DND-41 (cell line): ENCODE data around the gene ADGRG6.

Experiments
- ATAC-seq: fragments of 200-7000 bp; cut with Tn5 transposase; 3 replicates; pipeline ENCODE4 v1.9.1; 2021; ENCODE audit warnings: low read depth; ENCODE audit not compliant: insufficient read depth
- DNase-seq: peaks from one replicate; pipeline ENCODE4 v3.0.0-alpha.2; 2020
- H2AFZ ChIP-seq: 2 replicates; pipeline ENCODE4 v1.6.0; 2012; ENCODE audit warnings: low read depth, low read length
- H3K27ac ChIP-seq: 2 replicates; pipeline ENCODE4 v1.5.1; 2012; ENCODE audit warnings: low read length, inconsistent platforms
- H3K27me3 ChIP-seq: fragments of 200-600 bp; sonication (generic); 2 replicates; pipeline ENCODE4 v1.6.0; 2012; ENCODE audit warnings: low read length, mild to moderate bottlenecking, inconsistent platforms; ENCODE audit not compliant: insufficient read depth, poor library complexity
- H3K36me3 ChIP-seq: 2 replicates; pipeline ENCODE4 v1.5.1; 2012; ENCODE audit warnings: low read length, inconsistent platforms; ENCODE audit not compliant: insufficient read depth
- H3K4me1 ChIP-seq: 2 replicates; pipeline ENCODE4 v1.5.1; 2012; ENCODE audit warnings: mild to moderate bottlenecking, low read length; ENCODE audit not compliant: insufficient read depth
- H3K4me2 ChIP-seq: 2 replicates; pipeline ENCODE4 v1.6.0; 2012; ENCODE audit warnings: mild to moderate bottlenecking, moderate library complexity, low read length, inconsistent platforms; ENCODE audit not compliant: insufficient read depth
- H3K4me3 ChIP-seq, 2 experiments: fragments of 200-600 bp in 1 of 2; shearing (Covaris generic) in 1 of 2; 2 replicates each; pipeline ENCODE4 v1.5.1; 2012 to 2016; ENCODE audit warnings: inconsistent platforms in 2 of 2, low read length in 2 of 2, mild to moderate bottlenecking in 2 of 2, low read depth in 1 of 2, moderate library complexity in 1 of 2
- H3K79me2 ChIP-seq: 2 replicates; pipeline ENCODE4 v1.6.0; 2012; ENCODE audit warnings: low read length, inconsistent platforms; ENCODE audit not compliant: insufficient read depth
- H3K9ac ChIP-seq: 2 replicates; pipeline ENCODE4 v1.6.0; 2012; ENCODE audit warnings: low read depth, mild to moderate bottlenecking, inconsistent platforms, low read length, moderate library complexity
- H3K9me3 ChIP-seq: 2 replicates; pipeline ENCODE4 v1.5.1; 2012; ENCODE audit warnings: low read length, moderate library complexity, mild to moderate bottlenecking, inconsistent platforms; ENCODE audit not compliant: insufficient read depth, severe bottlenecking
- H4K20me1 ChIP-seq: 2 replicates; pipeline ENCODE4 v1.6.0; 2012; ENCODE audit warnings: low read length; ENCODE audit not compliant: insufficient read depth
- CTCF ChIP-seq: IDR thresholded peaks from 2 replicates; pipeline ENCODE4 v1.5.1; 2012; ENCODE audit warnings: borderline replicate concordance, low read length, moderate library complexity, mild to moderate bottlenecking; ENCODE audit not compliant: poor library complexity, severe bottlenecking; ENCODE audit errors: extremely low read depth
- EZH2 ChIP-seq: IDR thresholded peaks from 3 replicates; pipeline ENCODE4 v1.6.1; 2012; ENCODE audit warnings: borderline replicate concordance, low read depth, mild to moderate bottlenecking, moderate library complexity, low read length, inconsistent platforms; ENCODE audit not compliant: severe bottlenecking

The ADGRG6 gene

GRCh38 chr6:142380626-142381025 lies 78.8 kb downstream of the ADGRG6 start:
- TF ChIP-seq CTCF (no peak), EZH2 (no peak)
- no peaks in the 10 kb centered on the region for H4K20me1 ChIP-seq
- H3K9me3 ChIP-seq, result no peaks in the 10 kb centered on the region
- no peak overlapping the region for H3K4me3 ChIP-seq
- H2AFZ ChIP-seq, result no peak overlapping the region
- H3K9ac ChIP-seq, result no peak overlapping the region
- no peaks in the 10 kb centered on the region for H3K4me1 ChIP-seq
- H3K27ac ChIP-seq, result no peak overlapping the region
- peaks cover 21% of the 10 kb centered on the region for H3K27me3 ChIP-seq
- no peaks in the 10 kb centered on the region for H3K36me3 ChIP-seq
- ATAC-seq, result no peak
- no peak for DNase-seq
- no peaks in the 10 kb centered on the region for H3K79me2 ChIP-seq
- H3K4me2 ChIP-seq, result no peak overlapping the region

- Histone ChIP-seq H2AFZ (no peak overlapping the region), H3K27me3 (peaks cover 21% of the 10 kb centered on the region), H3K9me3 (no peaks in the 10 kb centered on the region), H3K9ac (no peak overlapping the region), H4K20me1 (no peaks in the 10 kb centered on the region), H3K4me3 (no peak overlapping the region), H3K36me3 (no peaks in the 10 kb centered on the region), H3K79me2 (no peaks in the 10 kb centered on the region), H3K4me2 (no peak overlapping the region), H3K4me1 (no peaks in the 10 kb centered on the region), H3K27ac (no peak overlapping the region)
- TF ChIP-seq EZH2 (no peak), CTCF (no peak)
- ATAC-seq, result no peak
- DNase-seq, result no peak
Observed at GRCh38 chr6:142381181-142381580, 79.4 kb downstream of the ADGRG6 start.

- Histone ChIP-seq H3K27ac (no peak overlapping the region), H3K4me3 (no peak overlapping the region), H4K20me1 (0 out of 2 replicates have a peak, but pooled peaks cover 3% of the 10 kb centered on the region), H3K27me3 (peaks cover 21% of the 10 kb centered on the region), H3K9ac (no peak overlapping the region), H2AFZ (no peak overlapping the region), H3K36me3 (no peaks in the 10 kb centered on the region), H3K4me1 (no peaks in the 10 kb centered on the region), H3K79me2 (no peaks in the 10 kb centered on the region), H3K9me3 (no peaks in the 10 kb centered on the region), H3K4me2 (no peak overlapping the region)
- DNase-seq (no peak), ATAC-seq (no peak)
- TF ChIP-seq EZH2, result no peak
- TF ChIP-seq CTCF, result no peak
Observed at GRCh38 chr6:142381845-142382378, 80.1 kb downstream of the ADGRG6 start.
